ENCODE data around the gene ZNF345. TPM values are rescaled to one million over a fixed set of nuclear protein-coding genes. Genes with fewer than 3 reads are reported as not detected.

Gene ZNF345
- polyA plus RNA-seq, 3 donors from 2014 or later = 3.2 to 5.4 (median 3.6) TPM

GRCh38 chr19:36851898-36852297 lies 1.2 kb downstream of the ZNF345 start:
- peak overlapping the region in 1 of 6 donors; percentile 54 for H3K27ac Mint-ChIP-seq
- peaks cover 10 to 34% (median 29%) of the 10 kb centered on the region in 3 donors for H3K36me3 Mint-ChIP-seq
- peaks cover 0 to 1% (median 0%) of the 10 kb centered on the region in 3 donors for H3K27me3 Mint-ChIP-seq (ENCODE audit: low read depth in 3 of 3)
- H3K9me3 Mint-ChIP-seq = peaks cover 0 to 11% (median 4%) of the 10 kb centered on the region in 6 donors
- peaks cover 10 to 17% of the 10 kb centered on the region in 2 donors for H3K4me1 Mint-ChIP-seq
- H3K4me3 Mint-ChIP-seq = no peak overlapping the region
- no peak for DNase-seq

- H3K4me1 Mint-ChIP-seq = no peaks in the 10 kb centered on the region
Observed at GRCh38 chr19:36876993-36877938, 26.6 kb downstream of the ZNF345 start.

GRCh38 chr19:36891768-36892357 lies 41.2 kb downstream of the ZNF345 start:
- Mint-ChIP-seq H3K27me3 (ENCODE audit: low read depth in 3 of 3) (peaks cover 0 to 5% (median 0%) of the 10 kb centered on the region in 3 donors), H3K27ac (no peak overlapping the region), H3K4me3 (no peak overlapping the region), H3K4me1 (no peaks in the 10 kb centered on the region), H3K9me3 (peaks cover 56 to 97% (median 91%) of the 10 kb centered on the region in 6 donors), H3K36me3 (peaks cover 71 to 78% (median 72%) of the 10 kb centered on the region in 3 donors)
- DNase-seq = no peak

More at GRCh38 chr19:36876993-36877938, 26.6 kb downstream of the ZNF345 start:
- H3K9me3 Mint-ChIP-seq = peaks cover 49 to 92% (median 84%) of the 10 kb centered on the region in 6 donors
- H3K36me3 Mint-ChIP-seq = peaks cover 59 to 69% (median 64%) of the 10 kb centered on the region in 3 donors
- no peak overlapping the region for H3K4me3 Mint-ChIP-seq
- peaks cover 0 to 5% (median 0%) of the 10 kb centered on the region in 3 donors for H3K27me3 Mint-ChIP-seq (ENCODE audit: low read depth in 3 of 3)
- DNase-seq = no peak
- H3K27ac Mint-ChIP-seq = no peak overlapping the region

- Mint-ChIP-seq H3K27ac (no peak overlapping the region), H3K4me1 (no peaks in the 10 kb centered on the region), H3K4me3 (no peak overlapping the region), H3K27me3 (ENCODE audit: low read depth in 3 of 3) (peaks cover 0 to 5% (median 2%) of the 10 kb centered on the region in 3 donors), H3K9me3 (peaks cover 54 to 94% (median 89%) of the 10 kb centered on the region in 6 donors), H3K36me3 (peaks cover 79 to 88% (median 85%) of the 10 kb centered on the region in 3 donors)
- no peak for DNase-seq
Observed at GRCh38 chr19:36894849-36895383, 44.2 kb downstream of the ZNF345 start.

- Mint-ChIP-seq H3K9me3 (peaks cover 44 to 83% (median 76%) of the 10 kb centered on the region in 6 donors), H3K36me3 (peaks cover 83 to 91% (median 86%) of the 10 kb centered on the region in 3 donors), H3K4me3 (no peak overlapping the region), H3K4me1 (no peaks in the 10 kb centered on the region), H3K27me3 (ENCODE audit: low read depth in 3 of 3) (peaks cover 0 to 3% (median 2%) of the 10 kb centered on the region in 3 donors), H3K27ac (no peak overlapping the region)
- no peak for DNase-seq
Observed at GRCh38 chr19:36898422-36898821, 47.7 kb downstream of the ZNF345 start.

- Mint-ChIP-seq H3K4me1 (peaks cover 34 to 54% of the 10 kb centered on the region in 2 donors), H3K4me3 (peak within 1 kb of the TSS; percentile 93 to 97 (median 94)), H3K36me3 (peaks cover 25 to 49% (median 45%) of the 10 kb centered on the region in 3 donors), H3K27ac (peak within 1 kb of the TSS; percentile 91 to 98 (median 97)), H3K9me3 (peaks cover 0 to 5% (median 0%) of the 10 kb centered on the region in 6 donors), H3K27me3 (ENCODE audit: low read depth in 3 of 3) (peaks cover 3 to 10% (median 5%) of the 10 kb centered on the region in 3 donors)
- DNase-seq = peak; percentile 92 to 93 (median 92)
Observed at GRCh38 chr19:36915992-36916830, 65.5 kb downstream of the ZNF345 start, which contains the start of the genes ZNF568 and ZNF829. ZNF568 (plus strand) TSS chr19:36916332; CDS start chr19:36922771, 6,439 bp downstream. ZNF829 (minus strand) TSS chr19:36916291; CDS start chr19:36915167, 1,124 bp downstream.

GRCh38 chr19:36916991-36917390 lies 66.3 kb downstream of the ZNF345 start:
- no peak for DNase-seq
- Mint-ChIP-seq H3K27me3 (ENCODE audit: low read depth in 3 of 3) (peaks cover 3 to 10% (median 5%) of the 10 kb centered on the region in 3 donors), H3K36me3 (peaks cover 21 to 46% (median 43%) of the 10 kb centered on the region in 3 donors), H3K9me3 (peaks cover 0 to 2% (median 0%) of the 10 kb centered on the region in 6 donors), H3K27ac (peak overlapping the region; percentile 91 to 98 (median 97)), H3K4me3 (peak overlapping the region; percentile 93 to 97 (median 94)), H3K4me1 (peaks cover 34 to 54% of the 10 kb centered on the region in 2 donors)

GRCh38 chr19:36918090-36918489 lies 67.4 kb downstream of the ZNF345 start:
- peaks cover 23 to 49% (median 38%) of the 10 kb centered on the region in 3 donors for H3K36me3 Mint-ChIP-seq
- peak overlapping the region; percentile 31 to 93 (median 59) for H3K4me3 Mint-ChIP-seq
- peak overlapping the region in 2 of 6 donors; percentile 24 to 32 for H3K27ac Mint-ChIP-seq
- peaks cover 0 to 2% (median 0%) of the 10 kb centered on the region in 6 donors for H3K9me3 Mint-ChIP-seq
- no peak for DNase-seq
- peaks cover 34 to 54% of the 10 kb centered on the region in 2 donors for H3K4me1 Mint-ChIP-seq
- peaks cover 3 to 10% (median 5%) of the 10 kb centered on the region in 3 donors for H3K27me3 Mint-ChIP-seq (ENCODE audit: low read depth in 3 of 3)

Other genes starting within 250 kb of the ZNF345 start
- 1 to 10 TPM; 1.3 to 4.6 (median 1.8) TPM for gene ZNF382, start 245.6 kb upstream of the ZNF345 start, polyA plus RNA-seq
- 1 to 10 TPM; 2.6 to 7.8 (median 4.0) TPM for gene ZNF461, start 184.0 kb upstream of the ZNF345 start, polyA plus RNA-seq
- 1 to 10 TPM; 4.6 to 7.9 (median 4.8) TPM for gene ZNF567, start 163.3 kb upstream of the ZNF345 start, polyA plus RNA-seq
- under 1 TPM in 2 of 3 donors, not detected in 1; 0.22 to 0.50 TPM for gene ZNF850, start 78.1 kb upstream of the ZNF345 start, polyA plus RNA-seq
- gene ZNF790, start 12.5 kb upstream of the ZNF345 start, polyA plus RNA-seq = 1 to 10 TPM; 6.2 to 8.8 (median 8.5) TPM
- 1 to 10 TPM in 2 of 3 donors, under 1 TPM in 1; 0.13 to 3.9 (median 1.6) TPM for gene ZNF829, start 65.4 kb downstream of the ZNF345 start, polyA plus RNA-seq
- 10 to 100 TPM in 2 of 3 donors, 1 to 10 TPM in 1; 8.6 to 15.4 (median 10.1) TPM for gene ZNF568, start 65.5 kb downstream of the ZNF345 start, polyA plus RNA-seq
- gene ZNF420, start 227.6 kb downstream of the ZNF345 start, polyA plus RNA-seq = 10 to 100 TPM; 12.2 to 18.6 (median 13.8) TPM

Measured in immature natural killer cell (primary cell).